HG03460 (cell line): ENCODE measurements around the gene SLC12A9.
A peak's percentile ranks its signal among the peaks of the same experiment; 100 is the strongest.
"Not testable (repeated sequence)": the region's sequence is repeated elsewhere in the genome, so short reads cannot be mapped to it uniquely, and the experiment has no call there.

Experiments
- ATAC-seq: cut with Tn5 transposase; IDR thresholded peaks from one replicate; pipeline ENCODE4 v1.9.1; 2021; ENCODE audit not compliant: unreplicated experiment

Gene SLC12A9, protein sequence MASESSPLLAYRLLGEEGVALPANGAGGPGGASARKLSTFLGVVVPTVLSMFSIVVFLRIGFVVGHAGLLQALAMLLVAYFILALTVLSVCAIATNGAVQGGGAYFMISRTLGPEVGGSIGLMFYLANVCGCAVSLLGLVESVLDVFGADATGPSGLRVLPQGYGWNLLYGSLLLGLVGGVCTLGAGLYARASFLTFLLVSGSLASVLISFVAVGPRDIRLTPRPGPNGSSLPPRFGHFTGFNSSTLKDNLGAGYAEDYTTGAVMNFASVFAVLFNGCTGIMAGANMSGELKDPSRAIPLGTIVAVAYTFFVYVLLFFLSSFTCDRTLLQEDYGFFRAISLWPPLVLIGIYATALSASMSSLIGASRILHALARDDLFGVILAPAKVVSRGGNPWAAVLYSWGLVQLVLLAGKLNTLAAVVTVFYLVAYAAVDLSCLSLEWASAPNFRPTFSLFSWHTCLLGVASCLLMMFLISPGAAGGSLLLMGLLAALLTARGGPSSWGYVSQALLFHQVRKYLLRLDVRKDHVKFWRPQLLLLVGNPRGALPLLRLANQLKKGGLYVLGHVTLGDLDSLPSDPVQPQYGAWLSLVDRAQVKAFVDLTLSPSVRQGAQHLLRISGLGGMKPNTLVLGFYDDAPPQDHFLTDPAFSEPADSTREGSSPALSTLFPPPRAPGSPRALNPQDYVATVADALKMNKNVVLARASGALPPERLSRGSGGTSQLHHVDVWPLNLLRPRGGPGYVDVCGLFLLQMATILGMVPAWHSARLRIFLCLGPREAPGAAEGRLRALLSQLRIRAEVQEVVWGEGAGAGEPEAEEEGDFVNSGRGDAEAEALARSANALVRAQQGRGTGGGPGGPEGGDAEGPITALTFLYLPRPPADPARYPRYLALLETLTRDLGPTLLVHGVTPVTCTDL

DNA sequence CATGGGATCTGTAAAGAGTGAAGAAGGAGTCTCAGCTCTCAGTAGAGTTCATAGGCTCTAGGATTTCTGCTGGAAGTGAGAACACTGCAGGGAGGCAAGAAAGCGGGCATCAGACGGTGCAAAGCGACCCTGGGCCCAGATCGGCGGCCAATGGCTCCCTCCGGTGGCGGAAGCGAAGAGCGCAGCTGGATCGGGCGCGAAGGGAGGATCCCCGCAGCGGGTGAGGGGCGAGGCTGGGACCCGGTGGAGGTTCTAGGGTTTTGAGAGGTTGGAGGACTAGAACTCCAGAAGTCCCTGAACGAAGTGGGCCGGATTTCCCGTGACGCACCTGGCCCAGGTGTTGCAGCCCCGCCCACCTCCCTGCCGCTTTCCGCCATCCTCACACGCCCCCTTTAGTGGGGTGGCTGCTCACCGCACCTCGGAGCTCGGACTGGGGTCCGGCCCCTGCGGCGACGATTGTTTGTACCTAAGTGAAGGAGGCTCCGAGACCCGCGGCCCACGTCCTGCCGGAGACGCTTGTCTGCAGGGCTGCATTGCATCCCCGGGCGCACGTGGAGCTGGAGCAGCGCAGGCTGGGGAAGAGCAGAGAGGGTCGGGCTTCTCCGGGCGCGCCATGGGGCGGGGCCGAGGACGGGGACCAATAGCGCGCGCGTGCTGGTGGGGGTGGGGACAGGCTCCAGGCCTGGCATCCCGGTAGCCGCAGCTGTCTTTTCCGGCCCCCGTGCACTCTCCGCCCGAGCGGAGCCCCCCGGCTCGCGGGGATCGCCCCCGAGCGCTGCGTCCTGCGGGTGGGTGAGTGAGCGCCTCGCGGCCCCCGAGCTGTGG, at the start of gene SLC12A9:
SLC12A9 (plus strand) TSS at position 666 of the 825 bp plus-strand sequence. CDS start 1,485 bp downstream, outside the sequence.
- ATAC-seq = peak; percentile 86

DNA sequence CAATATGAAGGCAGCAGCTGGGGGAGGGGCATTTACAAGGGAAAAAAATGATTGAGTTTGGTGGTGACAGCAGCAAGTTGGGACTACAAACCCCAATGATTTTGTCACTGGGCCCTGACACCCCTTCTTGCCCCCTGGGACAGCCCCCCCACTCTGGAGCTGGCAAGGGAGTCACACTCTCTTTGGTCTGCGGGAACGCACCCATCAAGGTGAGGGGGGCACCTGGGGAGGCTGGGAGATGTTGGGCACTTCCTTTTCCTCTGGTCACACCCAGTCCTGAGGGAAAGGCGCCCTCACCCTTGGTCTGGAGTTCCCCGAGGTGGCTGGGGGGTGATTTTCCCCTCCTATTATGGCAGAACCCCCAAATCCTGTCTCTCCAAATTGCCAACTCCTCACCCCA, 49.6 kb upstream of the SLC12A9 start:
- no peak for ATAC-seq

DNA sequence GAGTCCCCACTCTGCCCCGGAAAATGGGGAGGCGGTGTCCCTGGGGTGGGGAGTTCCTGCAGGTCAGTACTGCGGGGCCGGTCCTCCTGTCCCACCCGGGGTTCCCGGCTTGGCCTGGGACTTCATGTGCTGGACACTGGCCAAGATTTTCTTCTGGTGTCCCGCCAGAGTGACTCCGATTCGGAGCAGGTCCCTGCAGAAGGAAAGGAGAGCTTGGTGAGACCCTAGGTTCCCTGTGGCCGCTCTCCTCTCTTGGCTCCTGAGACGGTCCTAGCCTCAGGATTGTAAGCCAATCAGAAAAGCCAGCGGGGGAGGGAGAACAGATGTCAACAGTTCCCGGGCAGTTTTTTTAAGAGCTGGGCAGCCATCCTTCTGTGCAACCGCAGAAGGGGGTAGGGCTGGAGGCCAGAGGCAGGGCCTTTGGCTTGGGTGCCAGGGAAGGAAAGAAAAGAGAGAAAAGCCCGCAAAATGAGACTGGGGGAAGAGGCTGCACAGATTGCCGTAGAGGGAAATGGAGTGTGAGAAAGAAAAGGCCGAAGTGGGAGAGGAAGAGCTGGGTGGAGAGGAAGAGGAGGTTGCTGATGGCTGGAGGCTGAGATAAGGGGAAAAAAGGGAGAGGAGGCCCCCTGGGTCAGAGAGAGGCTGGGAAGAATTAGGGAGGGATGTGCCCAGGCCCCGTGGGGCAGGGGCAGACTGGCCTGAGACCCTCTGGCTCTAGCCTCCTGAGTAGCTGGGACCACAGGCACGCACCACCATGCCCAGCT, 48.9 kb upstream of the SLC12A9 start:
- peak; percentile 97 for ATAC-seq

DNA sequence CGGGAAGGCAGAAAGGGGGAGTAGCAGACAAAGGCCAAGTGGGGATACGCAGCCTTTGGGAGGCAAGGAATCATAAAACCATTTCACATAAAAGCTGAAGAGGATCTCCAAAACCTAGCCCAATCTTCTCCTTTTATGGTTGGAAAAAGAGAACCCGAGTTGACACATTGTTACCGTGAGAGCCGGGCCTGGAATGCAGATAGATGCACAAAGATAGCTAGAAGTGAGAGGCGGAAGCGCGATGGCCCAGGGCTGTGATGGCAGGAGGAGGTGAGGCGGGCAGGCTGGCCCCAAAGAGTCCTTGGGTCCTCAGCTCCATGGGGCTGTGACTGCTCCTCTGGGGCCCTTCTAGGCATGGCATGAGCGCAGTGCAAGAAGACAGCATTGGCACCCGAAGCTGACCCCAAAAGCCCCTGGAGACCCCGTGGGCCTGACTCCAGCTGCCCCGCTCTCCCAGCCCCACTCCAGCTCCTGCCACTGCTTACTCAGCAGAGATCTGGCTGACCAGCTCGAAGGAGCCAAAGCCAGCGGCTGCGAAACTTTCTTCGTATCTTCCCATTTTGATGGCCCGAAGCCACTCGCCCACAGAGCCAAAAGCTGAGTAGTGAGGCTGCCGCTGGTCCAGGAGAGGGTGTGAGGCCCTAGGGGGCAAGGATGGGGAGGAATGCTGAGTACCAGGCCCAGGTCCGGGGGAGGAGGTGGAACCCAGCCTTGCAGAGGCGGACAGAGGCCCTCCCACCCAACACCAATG, 47.7 kb upstream of the SLC12A9 start:
- ATAC-seq = no peak

DNA sequence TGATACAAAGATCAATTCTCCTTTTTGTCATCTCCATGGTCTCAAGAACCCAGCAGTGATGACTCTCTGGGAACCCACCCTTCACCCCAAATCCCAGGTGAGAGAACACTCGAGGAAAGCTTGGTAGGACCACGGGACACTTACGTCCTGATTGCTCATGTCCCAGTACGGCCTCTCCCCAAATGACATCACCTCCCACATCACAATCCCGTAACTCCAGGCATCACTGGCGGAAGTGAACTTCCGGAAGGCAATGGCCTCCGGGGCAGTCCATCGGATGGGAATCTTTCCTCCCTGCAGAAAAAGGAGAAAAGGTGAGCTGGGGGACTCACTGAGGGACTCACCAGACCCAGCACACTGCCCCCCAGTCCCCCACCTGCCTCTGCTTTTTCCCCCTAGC, 46.2 kb upstream of the SLC12A9 start:
- ATAC-seq = no peak

DNA sequence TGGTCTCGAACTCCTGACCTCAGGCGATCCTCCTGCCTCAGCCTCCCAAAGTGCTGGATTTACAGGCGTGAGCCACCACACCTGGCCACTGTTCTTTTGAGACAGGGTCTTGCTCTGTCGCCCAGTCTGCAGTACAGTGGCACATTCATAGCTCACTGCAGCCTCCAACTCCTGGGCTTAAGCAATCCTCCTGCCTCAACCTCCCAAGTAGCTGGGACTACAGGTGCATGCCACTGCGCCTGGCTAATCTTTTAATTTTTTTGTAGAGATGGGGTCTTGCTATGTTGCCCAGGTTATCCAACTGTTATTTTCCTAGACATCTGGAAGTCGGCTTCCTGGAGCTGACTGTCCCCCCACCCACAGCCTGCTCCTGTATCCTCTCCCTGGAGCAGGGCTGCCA, 45.6 kb upstream of the SLC12A9 start:
- not testable (repeated sequence) for ATAC-seq

DNA sequence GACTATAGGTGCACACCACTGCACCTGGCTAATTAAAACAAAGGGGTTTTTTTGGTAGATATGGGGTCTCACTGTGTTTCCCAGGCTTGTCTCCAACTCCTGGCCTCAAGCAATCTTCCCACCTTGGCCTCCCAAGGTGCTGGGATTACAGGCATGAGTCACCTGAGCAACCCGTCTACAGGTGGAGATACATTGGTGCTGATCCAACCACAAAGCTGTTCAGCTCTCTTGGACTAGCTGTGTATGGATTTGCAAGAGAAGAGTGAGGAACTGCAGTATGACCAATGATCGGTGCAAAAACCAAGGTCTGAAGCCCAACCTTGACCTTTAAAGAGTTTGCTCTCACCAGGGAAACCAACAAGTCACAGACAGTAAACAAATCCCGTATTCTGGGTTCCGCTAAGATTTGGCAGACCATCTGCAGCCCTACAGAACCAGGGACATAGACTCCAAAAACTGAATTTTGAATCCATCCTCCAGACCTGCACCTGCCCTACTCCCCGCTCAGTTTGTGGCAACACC, 44.1 kb upstream of the SLC12A9 start:
- no peak for ATAC-seq

DNA sequence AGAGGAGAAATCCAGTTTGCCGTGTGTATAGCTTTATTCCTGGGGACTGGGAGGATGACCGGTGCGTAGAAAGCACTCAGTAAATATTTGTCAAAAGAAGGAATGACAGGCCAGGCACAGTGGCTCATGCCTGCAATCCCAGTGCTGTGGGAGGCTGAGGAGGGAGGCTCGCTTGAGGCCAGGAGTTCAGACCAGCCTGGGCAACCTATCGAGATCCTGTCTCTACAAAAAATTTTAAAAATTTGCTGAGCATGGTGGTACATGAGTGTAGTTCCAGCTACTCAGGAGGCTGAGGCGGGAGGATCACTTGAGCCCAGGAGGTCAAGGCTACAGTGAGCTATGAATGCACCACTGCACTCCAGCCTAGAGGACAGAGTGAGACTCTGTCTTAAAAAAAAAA, 41.0 kb upstream of the SLC12A9 start:
- ATAC-seq = no peak

DNA sequence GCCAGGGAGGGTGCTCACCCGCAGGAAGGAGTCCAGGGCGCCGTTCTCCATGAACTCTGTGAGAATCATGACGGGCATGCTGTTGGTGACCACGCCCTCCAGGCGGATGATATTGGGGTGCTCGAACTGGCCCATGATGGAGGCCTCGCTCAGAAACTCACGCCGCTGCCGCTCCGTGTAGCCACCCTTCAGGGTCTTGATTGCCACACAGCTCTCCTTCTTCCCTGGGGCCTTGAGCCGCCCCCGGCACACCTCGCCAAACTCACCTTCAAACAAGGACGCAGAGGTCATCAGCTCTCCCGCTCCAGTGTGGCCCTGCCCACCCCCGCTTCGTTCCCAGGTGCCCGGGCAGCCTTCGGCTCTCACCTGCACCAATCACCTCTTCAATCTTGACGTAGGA, 39.8 kb upstream of the SLC12A9 start:
- no peak for ATAC-seq

DNA sequence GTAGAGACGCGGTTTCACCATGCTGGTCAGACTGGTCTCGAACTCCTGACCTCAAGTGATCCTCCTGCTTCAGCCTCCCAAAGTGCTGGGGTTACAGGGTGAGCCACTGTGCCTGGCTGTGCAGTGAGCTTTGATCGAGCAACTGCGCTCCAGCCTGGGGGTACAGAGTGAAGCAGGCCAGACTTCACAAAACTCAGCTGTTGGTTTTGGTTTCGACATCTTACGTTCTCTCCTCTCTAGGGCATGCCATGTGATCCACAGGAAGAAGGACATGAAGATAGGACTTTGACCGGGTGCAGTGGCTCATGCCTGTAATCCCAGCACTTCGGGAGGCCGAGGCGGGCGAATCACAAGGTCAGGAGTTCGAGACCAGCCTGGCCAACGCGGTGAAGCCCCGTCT, 36.0 kb upstream of the SLC12A9 start:
- not testable (repeated sequence) for ATAC-seq

DNA sequence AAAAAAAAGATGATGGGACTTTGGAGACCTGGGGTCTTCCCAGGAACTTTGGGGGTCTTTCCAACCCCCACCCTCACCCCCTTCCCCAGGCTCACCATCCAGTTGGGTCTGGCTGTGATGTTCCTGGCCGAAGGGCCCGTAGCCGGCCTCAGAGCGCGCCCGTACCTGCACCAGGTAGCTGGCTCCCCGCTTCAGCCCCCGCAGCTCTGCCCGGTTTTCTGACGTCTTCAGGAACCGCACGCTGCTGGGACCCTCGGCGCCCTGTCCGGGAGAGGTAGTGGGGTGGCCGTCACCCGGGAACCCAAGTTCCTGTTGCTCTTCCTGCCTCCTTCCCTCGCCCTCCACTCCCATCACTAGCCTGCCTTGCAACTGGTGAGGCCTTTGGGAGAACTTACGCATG, 35.4 kb upstream of the SLC12A9 start:
- no peak for ATAC-seq

DNA sequence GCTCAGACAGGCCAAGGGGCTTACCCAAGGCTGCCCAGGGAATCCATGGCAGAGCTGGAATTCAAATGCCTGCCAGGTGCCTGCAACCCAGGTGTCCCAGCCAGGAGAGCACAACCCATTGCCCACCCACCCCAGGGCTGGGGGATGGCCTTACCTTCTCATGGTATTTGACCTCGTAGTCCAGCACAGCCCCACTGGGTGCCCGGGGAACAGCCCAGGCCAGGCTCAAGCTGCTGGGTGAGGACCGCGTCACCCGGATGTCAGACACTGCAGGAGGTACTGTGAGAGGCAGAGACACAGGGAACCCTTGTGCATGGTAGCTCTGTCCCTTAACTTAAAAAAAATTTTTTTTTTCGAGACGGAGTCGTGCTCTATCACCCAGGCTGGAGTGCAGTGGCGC, 34.1 kb upstream of the SLC12A9 start:
- ATAC-seq = no peak

DNA sequence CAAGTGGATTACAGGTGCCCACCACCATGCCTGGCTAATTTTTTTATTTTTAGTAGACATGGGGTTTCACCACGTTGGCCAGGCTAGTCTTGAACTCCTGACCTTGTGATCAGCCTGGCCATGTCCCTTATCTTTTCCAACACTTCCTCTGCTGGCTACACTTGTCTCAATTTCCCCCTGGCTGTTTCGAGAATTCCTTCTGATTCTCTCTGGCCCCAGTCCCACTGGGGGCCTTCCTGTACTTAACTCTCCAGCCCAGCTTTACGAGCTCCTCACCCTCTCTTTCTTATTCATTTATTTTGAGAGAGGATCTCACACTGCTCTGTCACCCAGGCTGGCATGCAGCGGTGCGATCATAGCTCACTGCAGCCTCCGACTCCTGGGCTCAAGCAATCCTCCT, 33.7 kb upstream of the SLC12A9 start:
- no peak for ATAC-seq

DNA sequence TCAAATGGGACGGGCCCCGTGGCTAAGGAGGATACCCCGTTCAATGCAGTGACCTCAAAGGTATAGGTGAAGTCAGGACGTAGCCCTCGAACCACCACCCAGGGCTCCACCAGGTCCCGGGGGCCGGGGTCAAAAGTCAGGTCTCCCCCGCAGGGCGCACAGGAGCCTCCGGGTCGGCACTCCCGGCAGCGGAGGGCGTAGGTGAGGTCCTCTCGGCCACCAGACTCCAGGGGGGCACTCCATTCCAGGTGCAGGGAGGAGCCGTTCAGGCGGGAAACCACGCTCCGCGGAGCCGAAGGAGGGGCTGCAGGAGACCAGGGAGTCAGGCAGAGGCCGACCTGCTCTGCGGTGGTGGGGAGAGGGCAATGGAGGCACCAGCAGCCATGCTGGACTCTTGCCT, 32.9 kb upstream of the SLC12A9 start:
- no peak for ATAC-seq

DNA sequence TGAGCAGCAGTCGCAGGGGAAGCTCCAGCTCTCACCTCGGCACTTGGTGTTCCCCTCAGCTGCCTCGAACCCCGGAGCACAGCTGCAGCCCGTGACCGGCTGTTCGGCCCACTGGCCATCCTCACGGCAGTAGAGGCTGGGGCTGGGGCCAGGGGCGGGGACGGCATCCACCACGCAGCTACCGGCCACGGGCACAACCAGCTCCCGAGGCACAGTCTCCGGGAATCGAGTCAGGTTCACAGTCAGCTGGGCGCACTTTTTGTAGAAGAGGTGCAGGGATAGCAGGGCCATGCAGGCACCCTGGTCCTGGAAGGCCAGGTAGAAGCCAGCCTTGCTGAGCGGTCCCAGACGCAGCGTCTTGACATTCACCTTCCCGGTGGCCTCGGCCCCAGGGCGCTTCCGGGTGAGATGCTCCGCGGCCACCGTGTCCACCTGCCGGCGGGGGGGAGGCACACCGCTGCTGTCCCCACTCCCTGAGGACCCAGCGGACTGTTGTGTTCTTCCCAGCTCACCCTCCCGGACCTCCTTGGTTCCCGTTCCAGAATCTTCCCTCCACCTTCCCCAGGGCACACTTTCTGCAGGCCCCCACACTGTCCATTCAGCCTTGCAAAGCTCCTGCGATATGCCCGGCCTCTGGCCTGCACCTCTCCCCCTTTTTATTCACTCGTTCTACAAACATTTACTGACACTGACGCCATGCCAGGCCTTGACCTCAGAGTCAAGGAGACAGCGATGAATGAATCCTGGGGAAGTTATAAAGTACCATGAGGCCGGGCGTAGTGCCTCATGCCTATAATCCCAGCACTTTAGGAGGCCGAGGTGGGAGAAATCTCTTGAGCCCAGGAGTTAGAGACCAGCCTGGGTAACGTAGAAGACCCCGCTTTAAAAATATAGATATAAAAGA, 30.0 kb upstream of the SLC12A9 start:
- ATAC-seq = no peak

DNA sequence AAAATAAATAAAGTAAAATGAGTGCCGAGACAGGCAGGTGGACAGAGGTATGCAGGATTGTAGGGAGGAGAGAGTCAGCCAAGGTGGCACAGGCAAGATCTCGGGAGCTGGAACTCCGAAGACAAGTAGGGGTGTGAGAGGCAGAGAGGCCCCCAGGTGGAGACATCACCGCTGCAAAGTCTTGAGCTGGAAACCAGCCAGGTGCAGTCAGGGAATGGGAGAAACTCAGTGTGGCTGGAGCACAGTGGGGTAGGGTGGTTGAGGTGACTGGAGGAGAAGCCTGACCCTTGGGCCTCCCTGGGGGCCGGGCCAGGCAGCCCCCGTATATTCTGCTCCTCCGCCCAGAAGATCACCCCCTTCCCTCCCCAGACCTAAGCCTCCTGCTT, 29.4 kb upstream of the SLC12A9 start:
- no peak for ATAC-seq

DNA sequence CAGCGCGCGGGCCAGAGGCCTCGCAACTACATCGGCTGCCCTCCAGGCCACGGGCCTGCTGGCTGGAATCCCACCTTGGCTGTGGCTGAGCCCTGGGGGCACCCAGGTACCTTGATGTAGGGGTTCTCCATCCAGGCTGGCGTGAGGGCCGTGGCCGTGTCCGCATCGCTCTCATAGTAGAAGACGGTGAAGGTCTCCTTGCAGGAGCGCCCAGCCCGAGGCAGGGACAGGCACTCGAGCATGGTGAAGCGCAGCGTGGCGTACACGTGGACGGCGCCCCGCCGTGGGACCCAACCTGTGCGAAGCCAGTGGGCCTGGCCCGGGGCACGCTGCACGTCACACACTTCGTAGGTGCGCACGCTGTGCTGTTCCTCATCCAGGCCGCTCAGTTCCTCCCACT, 29.0 kb upstream of the SLC12A9 start:
- ATAC-seq = no peak

DNA sequence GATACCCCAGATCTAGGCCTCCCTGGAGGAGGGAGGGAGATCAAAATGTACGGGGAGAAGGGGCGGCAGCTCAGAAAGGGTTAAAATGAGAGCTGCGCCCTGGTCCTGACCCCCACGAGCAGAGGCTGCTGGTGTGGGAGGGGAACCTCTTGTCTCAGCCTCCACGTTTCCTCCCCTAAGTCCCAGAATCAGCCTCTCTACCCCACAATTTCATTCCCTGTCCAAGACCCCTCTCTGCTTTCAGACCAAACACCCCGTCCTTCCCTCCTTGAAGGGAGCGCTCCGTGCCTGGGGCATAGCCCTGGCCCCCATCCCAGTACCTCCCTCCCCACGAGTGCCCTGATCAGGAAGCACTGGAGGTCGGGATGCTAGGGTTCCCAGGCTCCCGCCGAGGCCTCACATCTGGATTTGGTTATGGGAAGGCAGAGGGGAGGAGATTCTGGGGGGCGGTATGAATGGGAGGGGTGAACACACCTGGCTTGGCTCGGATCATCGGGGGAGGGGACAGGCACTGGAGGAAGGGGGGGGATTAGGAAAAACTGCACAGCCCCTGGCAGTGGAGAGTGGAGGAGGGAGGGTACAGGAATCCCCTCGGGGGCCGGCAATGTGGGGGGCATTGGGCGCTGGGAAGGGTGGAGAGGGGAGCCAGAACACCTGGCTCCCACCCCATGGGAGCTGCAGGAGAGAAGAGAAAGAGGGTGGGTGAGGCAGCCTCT, 27.9 kb upstream of the SLC12A9 start:
- no peak for ATAC-seq
